HG03354 (cell line): ENCODE measurements around the gene SORBS1.

Experiments used
- ATAC-seq: cut with Tn5 transposase; IDR thresholded peaks from one replicate; pipeline ENCODE4 v1.9.1; 2021; ENCODE audit warnings: mild to moderate bottlenecking; ENCODE audit not compliant: unreplicated experiment, poor library complexity, severe bottlenecking

Gene SORBS1

GRCh38 chr10:95312986-95313495 lies 248.1 kb downstream of the SORBS1 start:
- ATAC-seq, result no peak

GRCh38 chr10:95312257-95312656 lies 248.9 kb downstream of the SORBS1 start:
- ATAC-seq, result no peak

- ATAC-seq, result peak; percentile 70
These were observed 251.2 kb downstream of the SORBS1 start for GRCh38 chr10:95309958-95310357.

- ATAC-seq, result no peak
These were observed 252.5 kb downstream of the SORBS1 start for GRCh38 chr10:95308389-95309302.

- ATAC-seq, result no peak
These were observed 254.3 kb downstream of the SORBS1 start for GRCh38 chr10:95306851-95307250.

- ATAC-seq, result no peak
These were observed 254.9 kb downstream of the SORBS1 start for GRCh38 chr10:95306318-95306650.

- ATAC-seq, result no peak
These were observed 255.4 kb downstream of the SORBS1 start for GRCh38 chr10:95305606-95306317.

- ATAC-seq, result no peak
These were observed 256.2 kb downstream of the SORBS1 start for GRCh38 chr10:95304976-95305375.

GRCh38 chr10:95304463-95304862 lies 256.7 kb downstream of the SORBS1 start:
- ATAC-seq, result no peak

GRCh38 chr10:95303950-95304349 lies 257.2 kb downstream of the SORBS1 start:
- no peak for ATAC-seq

GRCh38 chr10:95303535-95303934 lies 257.6 kb downstream of the SORBS1 start:
- no peak for ATAC-seq

- no peak for ATAC-seq
These were observed 261.1 kb downstream of the SORBS1 start for GRCh38 chr10:95300022-95300539.

GRCh38 chr10:95297402-95297801 lies 263.8 kb downstream of the SORBS1 start:
- ATAC-seq, result peak; percentile 61

GRCh38 chr10:95296764-95297163 lies 264.4 kb downstream of the SORBS1 start:
- ATAC-seq, result no peak

- ATAC-seq, result peak; percentile 80
These were observed 266.0 kb downstream of the SORBS1 start for GRCh38 chr10:95295031-95295755.

- ATAC-seq, result no peak
These were observed 267.5 kb downstream of the SORBS1 start for GRCh38 chr10:95293631-95294030.

GRCh38 chr10:95291365-95292039 lies 269.7 kb downstream of the SORBS1 start:
- ATAC-seq, result no peak

GRCh38 chr10:95290461-95291364 lies 270.5 kb downstream of the SORBS1 start, which contains the start of gene PDLIM1:
Gene PDLIM1 (minus strand): TSS chr10:95291003. CDS start chr10:95290915, 88 bp downstream.
- peak; percentile 50 for ATAC-seq
